Stimulated activated CD4-positive, alpha-beta T cell treated with anti-CD3 and anti-CD28 coated beads, TNF-alpha, amount 100 ng/mL, for 4 hours (primary cell): ENCODE measurements around the gene SLC9C2.
"Not testable (repeated sequence)": the region's sequence is repeated elsewhere in the genome, so short reads cannot be mapped to it uniquely, and the experiment has no call there.

Source experiments
- DNase-seq, 3 experiments: peaks; one replicate each; pipeline ENCODE4 v3.0.0-alpha.2; 2020; ENCODE audit warnings: low read depth in 3 of 3

Gene SLC9C2

DNA sequence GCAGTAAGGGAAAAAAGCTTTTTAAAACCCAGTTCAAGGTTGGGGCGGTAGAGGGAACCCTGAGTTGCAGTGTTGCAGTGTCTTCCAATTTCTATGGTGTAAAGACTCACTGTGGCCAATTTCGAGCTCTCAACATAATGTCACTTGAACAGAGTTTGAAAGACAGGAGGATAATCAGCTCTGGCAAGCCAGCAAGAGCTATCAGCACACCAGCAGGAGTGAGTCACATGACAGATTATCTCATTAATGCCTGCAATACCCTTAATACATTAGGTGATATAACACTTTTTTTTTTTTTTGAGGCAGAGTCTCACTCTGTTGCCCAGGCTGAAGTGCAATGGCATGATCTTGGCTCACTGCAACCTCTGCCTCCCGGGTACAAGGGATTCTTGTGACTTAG lies 22.8 kb downstream of the SLC9C2 start:
- no peak for DNase-seq

DNA sequence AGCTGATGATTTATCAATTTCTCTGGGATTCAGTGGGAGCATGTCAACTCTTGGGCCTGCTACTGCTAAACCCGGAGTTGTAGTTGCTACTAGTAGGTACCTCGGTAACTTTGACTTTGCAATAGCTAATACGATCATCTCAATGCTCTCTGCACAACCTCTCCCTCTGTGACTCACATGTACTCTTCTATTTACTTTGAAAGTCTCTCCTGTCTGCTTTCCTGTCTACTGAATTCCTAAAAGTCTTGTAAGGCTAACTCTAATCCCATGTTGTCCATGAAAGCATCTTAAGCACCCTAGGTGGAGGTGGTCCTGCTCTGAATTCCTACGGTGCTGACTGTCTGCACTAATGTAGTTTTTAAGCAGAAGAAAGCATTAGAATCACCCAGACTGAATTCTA lies 29.3 kb downstream of the SLC9C2 start:
- DNase-seq, result no peak

- DNase-seq, result no peak
These were observed 30.5 kb downstream of the SLC9C2 start for GRCh38 chr1:173572201-173572873.

DNA sequence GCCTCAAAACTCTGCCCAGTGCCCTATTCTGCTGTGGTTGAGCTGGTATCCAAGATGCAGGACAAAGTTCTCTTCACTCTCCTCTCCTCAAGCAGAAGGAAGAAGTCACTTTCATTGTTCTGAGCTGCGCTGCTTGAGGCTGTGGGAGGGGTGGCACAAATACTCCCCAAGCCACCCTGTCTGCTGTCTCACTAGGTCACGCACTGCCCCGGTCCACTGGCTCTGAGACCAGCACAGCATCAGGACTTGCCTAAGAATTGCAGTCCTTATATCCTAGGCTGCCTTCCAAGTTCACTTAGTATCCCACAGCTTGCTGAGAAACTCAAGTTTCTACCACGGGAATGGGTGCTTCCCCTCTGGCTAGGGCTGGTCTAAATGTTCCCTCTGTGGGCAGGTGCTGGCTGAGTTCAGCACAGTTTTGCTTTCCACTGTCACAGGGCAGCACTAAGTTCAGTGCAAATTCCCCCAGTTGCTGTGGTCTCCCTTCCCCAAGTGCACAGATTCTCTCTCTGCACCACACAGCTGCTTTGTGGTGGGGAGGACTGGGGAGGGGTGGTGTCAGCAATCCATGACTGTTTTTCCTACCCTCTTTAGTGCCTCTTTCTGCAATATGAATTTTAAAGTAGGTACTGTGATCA lies 32.4 kb downstream of the SLC9C2 start:
- DNase-seq, result no peak

DNA sequence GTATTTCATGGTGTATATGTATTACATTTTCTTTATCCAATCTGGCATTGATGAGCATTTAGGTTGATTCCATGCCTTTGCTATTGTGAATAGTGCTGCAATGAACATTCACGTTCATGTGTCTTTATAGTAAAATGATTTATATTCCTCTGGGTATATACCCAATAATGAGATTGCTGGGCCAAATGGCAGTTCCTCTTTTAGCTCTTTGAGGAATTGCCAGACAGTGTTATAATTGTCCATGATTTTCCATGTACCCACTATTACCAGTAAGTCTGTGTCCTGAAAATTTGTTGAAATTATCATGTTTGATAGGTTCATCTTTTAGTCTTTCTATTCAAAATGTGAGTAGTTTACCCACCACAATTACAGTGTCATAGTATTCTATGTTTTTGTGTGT lies 34.4 kb downstream of the SLC9C2 start:
- DNase-seq, result no peak

DNA sequence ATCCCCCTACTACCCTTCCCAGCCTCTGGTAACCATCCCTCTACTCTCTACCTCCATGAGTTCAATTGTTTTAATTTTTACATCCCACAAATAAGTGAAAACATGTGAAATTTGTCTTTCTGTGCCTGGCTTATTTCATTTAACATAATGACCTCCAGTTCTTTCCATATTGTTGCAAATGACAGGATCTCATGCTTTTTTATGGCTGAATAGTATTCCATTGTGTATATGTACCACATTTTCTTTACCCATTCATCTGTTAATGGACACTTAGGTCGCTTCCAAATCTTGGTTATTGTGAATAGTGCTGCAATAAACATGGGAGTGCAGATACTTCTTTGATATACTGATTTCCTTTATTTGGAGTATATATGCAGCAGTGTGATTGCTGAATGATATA lies 39.0 kb downstream of the SLC9C2 start:
- DNase-seq, result not testable (repeated sequence)

DNA sequence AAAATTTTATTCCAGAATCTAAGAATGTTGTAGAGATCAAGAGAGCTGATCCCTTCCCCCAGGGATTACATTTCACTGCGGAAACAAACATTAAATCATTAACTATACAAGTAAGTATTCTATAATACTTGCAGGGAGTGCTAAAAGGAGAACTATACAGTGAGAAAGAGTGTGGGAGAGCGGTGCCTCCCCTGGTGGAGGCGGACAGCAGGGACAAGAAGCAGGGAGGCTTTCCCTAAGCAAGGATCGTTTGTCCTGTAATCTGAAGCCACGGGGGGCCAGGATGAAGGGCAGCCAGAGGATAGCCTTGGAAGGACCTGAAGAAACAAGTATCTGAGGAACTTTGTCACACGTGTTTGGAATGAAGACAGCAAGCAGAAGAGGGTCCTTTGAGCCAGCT lies 40.1 kb downstream of the SLC9C2 start:
- DNase-seq, result no peak

DNA sequence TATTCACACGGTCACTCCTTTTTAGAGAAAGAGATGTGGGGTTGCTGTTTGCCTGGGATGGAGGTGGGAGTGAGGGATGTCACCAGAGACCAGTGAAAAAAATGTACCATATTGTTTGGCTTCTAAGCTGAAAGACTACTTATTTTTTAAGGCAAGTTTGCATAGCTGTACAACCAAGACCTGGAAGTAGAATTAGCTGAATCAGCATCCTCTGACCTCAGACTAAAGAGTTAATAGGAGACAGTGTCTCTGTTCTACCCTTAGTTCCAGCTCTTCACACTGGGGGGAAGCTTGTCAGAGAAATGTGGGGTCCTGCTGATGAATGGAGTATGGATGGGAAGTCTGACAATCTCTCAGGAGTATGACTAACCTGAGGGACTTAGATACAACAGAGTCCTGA lies 41.6 kb downstream of the SLC9C2 start:
- no peak for DNase-seq

GRCh38 chr1:173560285-173560880 lies 42.5 kb downstream of the SLC9C2 start:
- no peak for DNase-seq

DNA sequence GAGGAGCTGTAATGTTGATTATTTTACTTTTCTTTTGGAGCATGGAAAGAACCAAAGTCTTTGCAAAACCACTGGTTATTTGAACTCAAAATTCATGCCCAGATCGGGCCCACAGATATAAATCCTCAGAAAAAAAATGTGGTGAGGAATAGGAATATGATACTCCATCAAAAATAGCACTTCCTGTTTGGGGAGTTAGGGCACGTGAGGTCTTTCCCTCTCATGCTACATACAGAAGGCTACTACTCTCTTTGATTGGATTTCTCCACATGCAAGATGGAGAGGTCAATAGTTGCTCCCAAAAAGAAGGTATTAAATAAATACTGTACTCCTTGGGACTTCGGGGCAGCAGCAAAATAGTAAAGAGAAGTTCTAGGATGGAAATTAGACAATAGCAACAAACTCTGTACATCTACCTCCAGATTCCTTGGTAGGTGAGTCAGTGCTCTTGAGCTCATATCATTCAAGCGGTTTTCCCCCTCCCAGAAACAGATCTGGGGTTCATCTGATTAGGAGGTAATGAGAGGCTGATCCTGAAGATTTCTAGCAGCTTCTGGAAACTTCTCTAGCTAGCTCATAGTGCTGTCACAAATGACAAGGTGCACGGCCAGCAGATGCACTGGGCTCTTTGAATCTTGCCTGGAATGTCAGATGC lies 47.1 kb downstream of the SLC9C2 start:
- DNase-seq, result no peak

DNA sequence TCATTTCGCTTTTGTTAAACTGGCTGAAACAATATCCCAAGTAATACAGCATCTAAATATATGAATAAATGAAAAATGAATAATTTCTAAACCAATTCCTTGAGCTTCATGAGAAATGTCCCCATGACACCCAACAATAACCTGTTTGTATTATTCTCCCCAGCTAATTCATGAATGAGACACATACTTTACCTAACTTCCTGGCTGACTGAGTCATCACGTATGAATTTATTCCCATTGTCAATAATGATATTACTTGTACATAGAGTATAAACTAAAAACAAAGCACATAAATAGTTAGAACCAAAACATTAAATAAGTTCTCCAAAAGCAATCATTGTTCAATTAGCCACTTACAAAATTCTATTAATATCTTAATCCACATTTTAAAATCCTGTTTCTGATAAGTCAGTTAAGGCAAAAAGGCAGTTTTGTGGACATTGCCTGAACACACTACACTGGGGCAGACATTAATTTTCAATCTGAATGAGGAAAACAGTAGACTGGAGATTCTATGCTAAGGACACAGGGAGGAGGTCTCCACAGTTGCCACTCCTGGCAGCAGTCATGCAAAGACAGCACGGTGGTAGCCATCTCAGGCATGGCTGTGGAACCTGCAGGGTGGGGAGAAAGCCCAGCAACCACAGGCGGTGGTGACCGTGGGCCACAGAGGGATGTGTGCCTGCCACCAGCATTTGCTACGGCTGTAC lies 48.2 kb downstream of the SLC9C2 start:
- DNase-seq, result no peak

DNA sequence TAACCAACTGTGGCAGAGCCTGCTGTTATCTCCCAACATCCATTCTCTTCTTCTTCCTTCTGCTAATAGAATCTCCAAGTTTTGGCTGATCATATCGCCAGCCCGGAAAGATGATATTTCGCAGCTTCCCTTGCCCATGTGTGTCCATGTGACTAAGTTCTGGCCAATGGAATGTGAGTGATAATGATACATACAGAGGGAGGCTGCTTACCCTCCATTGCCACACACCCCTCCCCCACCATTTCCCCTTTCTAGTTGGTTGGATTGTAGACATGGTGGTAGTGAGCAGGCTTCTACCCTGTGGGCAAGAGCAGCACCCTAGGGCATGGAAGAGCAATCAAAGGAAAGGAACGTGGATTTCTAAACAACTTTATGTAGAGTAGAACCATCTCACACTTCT lies 48.8 kb downstream of the SLC9C2 start:
- DNase-seq, result no peak

DNA sequence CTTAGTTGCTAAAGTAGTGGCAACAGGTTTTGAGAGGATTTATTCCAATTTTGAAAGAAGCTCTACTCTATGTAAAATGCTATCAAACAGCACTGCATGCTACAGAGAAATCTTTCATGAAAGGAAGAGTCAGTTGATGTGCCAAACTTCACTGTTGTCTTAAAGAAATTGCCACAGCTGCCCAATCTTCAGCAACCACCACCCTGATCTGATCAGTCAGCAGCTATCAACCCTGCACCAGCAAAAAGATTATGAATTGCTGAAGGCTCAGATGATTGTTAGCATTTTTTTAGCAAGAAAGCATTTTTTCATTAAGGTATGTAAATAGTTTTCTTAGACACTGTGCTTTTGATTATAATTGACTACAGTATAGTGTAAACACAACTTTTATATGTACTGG lies 49.6 kb downstream of the SLC9C2 start:
- DNase-seq, result no peak

DNA sequence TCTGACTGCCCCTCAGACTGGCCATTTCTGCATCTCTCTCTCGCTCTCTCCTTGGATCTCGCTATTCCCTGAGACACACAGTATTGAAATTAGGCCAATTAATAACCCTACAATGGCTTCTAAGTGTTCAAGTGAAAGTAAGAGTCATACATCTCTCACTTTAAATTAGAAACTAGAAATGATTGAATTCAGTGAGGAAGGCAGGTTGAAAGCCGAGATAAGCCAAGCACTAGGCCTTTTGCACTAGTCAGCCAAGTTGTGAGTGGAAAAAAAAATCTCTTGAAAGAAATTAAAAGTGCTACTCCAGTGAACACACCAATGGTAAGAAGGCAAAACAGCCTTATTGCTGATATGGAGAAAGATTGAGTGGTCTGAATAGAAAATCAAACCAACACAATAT lies 51.2 kb downstream of the SLC9C2 start:
- no peak for DNase-seq

DNA sequence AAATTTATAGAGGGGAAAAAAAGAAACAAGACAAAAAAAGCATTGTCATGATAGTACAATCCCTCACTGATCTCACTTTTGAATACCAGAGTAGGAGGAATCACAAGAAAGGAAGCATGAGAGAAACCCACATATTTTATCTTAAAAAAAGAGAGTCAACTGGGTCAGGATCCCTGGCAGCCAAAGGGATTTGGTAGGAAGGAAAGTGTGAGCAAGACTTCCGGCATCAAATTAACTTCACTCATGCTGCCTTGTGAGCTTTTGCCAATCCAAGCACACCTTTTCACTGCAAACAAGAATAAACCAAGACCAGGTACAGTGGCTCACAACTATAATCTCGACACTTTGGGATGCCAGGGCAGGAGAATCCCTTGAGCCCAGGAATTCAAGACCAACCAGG lies 53.1 kb downstream of the SLC9C2 start:
- no peak for DNase-seq

DNA sequence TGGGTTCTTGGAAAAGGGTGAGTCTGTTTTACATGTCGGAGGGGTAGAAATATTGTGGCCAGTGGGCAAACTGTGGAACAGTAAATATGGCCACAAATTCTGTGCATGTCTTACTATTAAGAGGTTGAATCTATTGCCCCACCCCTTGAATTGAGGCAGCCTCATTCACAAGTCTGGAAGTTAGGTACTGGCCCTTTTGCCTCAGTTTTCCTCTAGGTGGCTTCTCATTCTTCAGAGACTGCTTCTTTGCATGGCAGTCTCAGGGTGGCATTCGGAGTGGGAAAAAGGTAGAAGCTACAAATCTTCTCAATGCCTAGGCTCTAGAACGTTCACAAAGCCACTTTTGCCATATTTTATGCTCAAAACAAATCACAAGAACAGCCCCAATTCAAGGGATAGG lies 57.2 kb downstream of the SLC9C2 start:
- no peak for DNase-seq

- DNase-seq, result no peak
These were observed 66.6 kb downstream of the SLC9C2 start for GRCh38 chr1:173536223-173536622.

GRCh38 chr1:173532237-173532636 lies 70.6 kb downstream of the SLC9C2 start:
- no peak for DNase-seq

- DNase-seq, result no peak
These were observed 71.8 kb downstream of the SLC9C2 start for GRCh38 chr1:173530795-173531693.

DNA sequence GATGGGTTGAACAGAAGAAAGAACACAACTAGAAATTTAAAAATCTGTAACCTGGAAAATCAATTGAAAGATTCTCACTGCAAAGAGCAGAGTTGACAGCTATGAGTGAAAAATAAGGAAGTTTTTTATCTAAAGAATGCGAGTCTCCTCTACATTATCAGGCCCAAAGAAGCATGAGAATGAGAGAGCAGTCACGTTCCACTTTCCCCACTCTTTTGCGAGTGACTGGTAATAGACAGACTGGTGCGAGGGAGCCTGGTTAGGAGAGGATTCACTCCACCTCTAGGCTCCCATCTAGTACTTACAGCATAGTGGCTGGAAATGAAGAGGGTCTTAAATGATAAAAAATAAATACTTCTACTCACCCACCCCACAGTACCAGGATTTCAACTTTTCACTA lies 73.8 kb downstream of the SLC9C2 start:
- DNase-seq, result no peak

DNA sequence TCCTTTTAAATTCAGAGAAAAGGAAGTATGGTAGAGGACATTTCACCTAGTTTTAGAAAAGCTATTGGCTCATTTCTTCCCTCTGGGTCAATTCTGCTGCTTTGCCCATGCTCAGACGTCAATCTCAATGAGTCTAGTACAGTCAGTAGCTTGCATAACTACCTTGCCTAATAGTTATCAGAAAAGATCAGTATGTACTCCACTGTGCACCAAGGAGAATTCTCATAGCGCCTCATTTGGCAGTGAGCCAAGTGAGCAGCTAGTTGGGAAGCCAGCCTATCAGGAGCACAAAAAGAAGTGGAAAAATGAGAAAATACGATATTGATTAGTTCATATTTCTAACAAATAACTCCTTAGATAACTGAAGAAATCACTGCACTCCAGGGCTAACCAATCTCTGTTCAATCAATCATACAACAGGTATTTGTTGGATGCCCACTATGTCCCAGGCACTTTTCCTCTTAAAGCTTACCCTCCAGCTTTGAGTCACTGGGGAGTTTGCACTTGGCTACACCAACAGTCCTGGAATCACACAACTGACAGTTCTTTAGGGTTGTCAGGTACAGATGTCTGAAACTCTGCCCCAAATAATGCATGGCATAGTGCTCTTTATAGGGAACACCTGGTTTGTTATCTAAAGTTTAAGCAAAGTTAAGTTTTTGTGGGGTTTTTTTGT lies 75.6 kb downstream of the SLC9C2 start:
- DNase-seq, result no peak
